Stimulated activated CD4-positive, alpha-beta T cell treated with anti-CD3 and anti-CD28 coated beads, TNF-alpha, amount 100 ng/mL, for 24 hours (primary cell): ENCODE data around the gene TSHZ2.
"Not testable (repeated sequence)": the region's sequence is repeated elsewhere in the genome, so short reads cannot be mapped to it uniquely, and the experiment has no call there.

Source experiments
- DNase-seq, 3 experiments: peaks; one replicate each; pipeline ENCODE4 v3.0.0-alpha.2; 2020; ENCODE audit warnings: low read depth in 3 of 3

TSHZ2 gene

GRCh38 chr20:53306192-53306805 lies 334.1 kb downstream of the TSHZ2 start:
- DNase-seq, result no peak

DNA sequence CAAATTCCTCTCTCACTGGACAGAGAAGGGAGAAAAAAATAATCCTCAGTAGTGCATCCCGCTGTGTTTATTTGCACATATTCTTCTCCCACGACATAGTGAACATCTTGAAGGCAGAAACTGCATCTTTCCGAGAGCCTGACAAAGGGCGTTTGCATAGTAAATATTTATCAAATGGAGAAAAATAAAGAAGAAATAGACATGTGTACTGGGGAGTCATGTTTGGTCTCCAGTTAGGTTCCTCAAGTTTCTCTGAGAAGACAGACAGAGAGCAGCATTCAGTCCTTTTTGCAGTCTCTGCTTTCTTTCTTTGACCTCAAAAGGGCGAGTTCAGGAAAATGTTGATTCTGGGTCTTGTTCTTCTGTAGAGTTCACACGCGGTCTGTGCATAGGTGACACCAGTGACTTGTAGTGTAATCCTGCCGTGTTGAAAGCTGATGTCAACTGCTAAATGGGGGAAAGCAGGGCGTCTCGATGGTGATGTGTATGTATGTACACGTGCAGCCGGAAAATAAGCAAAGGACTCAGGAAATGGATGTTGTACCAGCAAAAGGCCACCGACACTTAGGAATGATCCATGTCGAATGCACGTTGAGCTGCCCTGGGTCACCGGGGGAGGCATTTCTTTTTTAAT lies 335.9 kb downstream of the TSHZ2 start:
- no peak for DNase-seq

- DNase-seq, result no peak
These were observed 337.4 kb downstream of the TSHZ2 start for GRCh38 chr20:53309515-53309914.

- no peak for DNase-seq
These were observed 340.8 kb downstream of the TSHZ2 start for GRCh38 chr20:53312957-53313356.

DNA sequence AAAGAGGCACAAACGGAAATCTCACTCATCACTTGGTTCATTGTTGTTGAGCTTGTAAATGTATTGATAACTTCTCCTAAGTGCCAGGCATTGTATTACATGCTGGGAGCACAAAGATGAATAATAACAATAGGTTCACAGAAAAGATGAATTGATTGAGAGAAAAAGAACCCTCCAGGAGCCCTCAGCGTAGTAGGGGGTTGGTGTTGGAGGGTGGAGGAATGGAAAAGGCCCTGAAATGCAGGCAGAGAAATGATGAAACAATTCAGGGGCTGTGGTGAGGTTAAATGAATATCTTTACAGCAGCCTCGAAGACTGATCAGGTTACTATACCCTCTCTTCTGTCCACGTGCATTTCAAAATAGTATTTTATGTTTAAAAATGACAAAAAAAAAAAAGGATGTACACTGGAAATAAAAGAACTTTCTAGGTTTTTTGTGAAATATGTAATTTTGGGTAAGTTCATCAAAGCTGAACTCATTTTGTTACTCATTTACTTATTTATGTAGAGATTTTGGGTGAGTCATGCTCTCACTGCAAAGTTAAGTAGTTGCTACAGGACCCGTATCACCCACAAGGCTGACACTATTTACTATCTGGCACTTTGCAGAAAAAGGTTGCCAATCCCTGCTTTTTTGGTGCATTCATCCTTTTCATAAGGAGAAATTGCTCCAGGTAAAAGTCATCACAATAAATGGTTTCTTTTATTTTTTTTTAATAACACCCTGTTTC lies 344.2 kb downstream of the TSHZ2 start:
- DNase-seq, result no peak

DNA sequence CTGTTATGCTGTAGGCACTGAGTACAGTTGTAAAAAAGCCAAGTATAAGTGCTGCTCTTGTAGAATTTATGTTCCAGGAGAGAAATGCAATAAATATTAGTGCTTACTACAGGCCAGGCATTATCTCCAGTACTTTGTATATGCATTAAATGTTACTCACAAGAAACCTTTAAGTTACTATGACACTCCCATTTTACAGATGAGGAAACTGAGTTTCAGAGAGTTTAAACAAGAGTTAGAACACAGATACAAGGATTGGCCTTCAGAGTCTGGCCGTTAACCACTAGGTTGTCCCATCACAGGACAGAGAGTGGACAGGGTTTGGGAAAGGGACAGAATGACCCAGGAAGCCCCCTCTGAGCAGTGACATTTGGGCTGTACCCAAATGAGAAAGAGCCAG lies 347.0 kb downstream of the TSHZ2 start:
- DNase-seq, result no peak

DNA sequence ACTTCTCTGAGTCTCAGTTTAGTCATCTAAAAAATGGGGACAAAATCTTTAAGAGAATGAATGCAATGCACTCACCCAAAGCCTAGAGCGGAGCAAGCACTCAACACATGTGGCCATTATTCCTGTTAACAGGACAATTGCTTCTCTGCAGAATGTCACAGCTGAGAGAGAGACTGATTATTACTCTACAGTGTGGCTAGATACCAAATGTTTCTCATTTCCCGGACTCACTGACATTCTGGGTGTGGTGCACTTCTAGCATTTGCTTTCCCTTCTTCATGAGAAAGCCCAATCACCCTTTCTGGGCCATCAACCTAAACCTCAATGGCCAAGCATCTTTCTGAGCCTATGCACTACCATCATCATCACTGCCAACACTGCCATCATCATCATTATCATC lies 347.6 kb downstream of the TSHZ2 start:
- DNase-seq, result no peak

- no peak for DNase-seq
These were observed 348.5 kb downstream of the TSHZ2 start for GRCh38 chr20:53320701-53321100.

DNA sequence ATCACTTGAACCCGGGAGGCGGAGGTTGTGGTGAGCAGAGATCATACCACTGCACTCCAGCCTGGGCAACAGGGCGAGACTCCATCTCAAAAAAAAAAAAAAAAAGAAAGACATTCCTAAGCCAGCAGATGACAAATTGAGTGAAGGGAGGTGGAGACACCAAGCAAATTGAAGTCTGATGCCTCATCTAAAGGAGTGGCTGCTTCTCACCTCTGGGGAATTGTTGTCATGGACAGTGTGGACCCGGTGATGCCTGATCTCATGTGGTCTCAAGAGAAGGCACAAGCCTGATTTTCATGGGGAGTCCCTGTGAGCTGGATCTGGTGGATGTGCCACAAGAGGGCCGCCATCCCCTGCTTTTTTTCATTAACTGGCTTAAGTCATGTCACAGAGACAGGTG lies 349.4 kb downstream of the TSHZ2 start:
- DNase-seq, result no peak

- peak in 1 of 3 experiments; percentile 12 for DNase-seq
These were observed 350.5 kb downstream of the TSHZ2 start for GRCh38 chr20:53322651-53323050.

GRCh38 chr20:53323460-53323859 lies 351.3 kb downstream of the TSHZ2 start:
- DNase-seq, result not testable (repeated sequence)

GRCh38 chr20:53324816-53325215 lies 352.7 kb downstream of the TSHZ2 start:
- no peak for DNase-seq

GRCh38 chr20:53328961-53329360 lies 356.8 kb downstream of the TSHZ2 start:
- no peak for DNase-seq

- no peak for DNase-seq
These were observed 357.6 kb downstream of the TSHZ2 start for GRCh38 chr20:53329781-53330180.

- DNase-seq, result no peak
These were observed 358.5 kb downstream of the TSHZ2 start for GRCh38 chr20:53330601-53331140.

- DNase-seq, result no peak
These were observed 359.2 kb downstream of the TSHZ2 start for GRCh38 chr20:53331151-53331973.

- DNase-seq, result no peak
These were observed 360.1 kb downstream of the TSHZ2 start for GRCh38 chr20:53332022-53332837.

DNA sequence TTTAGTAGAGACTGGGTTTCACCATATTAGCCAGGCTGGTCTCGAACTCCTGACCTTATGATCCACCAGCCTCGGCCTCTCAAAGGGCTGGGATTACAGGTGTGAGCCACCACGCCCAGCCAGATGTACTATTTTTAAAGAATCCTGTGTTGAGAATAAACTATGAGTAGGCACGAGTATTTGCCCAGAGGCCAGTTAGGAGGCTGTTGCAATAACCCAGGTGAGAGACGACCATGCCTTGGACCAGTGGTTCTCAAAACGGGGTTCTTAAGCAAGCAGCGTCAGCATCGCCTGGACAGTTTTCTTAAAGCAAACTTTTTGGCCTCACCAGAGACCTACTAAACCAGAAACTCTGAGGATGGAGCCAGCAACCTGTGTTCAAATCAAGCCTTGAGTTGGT lies 362.7 kb downstream of the TSHZ2 start:
- no peak for DNase-seq

DNA sequence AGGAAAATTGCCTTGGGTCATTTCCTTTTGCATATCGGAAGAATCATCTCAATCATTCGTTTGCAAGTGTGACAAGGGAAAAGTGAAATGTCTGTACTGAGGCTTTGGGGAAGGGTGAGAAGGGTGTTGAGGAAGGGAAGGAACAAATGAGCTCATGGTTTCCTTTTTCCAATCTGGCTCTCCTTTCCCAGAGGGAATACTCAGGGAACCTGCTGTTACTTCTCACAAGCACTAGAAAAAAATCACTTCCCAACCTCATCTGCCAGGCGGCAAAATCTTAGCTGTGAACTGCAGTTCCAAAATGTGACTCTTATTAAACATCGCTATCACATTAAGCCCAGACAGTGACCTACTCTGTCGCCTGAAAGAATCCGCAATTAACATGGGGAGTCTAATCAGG lies 363.4 kb downstream of the TSHZ2 start:
- no peak for DNase-seq

DNA sequence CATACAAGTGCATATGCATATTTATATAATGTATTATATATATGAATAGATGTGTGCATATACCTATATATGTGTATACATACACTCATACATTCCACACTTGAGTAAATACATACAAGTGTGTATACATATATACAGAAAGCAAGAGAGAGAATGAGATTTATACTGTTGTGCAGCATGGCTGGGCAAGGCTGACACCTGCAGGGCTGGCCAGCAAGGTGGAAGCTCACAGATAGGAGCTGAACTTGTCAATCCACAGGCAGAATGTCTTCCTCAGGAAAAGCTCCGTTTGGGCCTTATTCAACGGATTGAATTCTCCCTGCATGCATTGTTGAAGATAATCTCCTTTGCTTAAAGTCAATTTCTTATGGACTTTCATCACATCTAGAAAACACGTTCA lies 364.7 kb downstream of the TSHZ2 start:
- DNase-seq, result no peak
